ENCODE data around the gene C9orf85. TPM values are rescaled to one million over a fixed set of nuclear protein-coding genes. Genes with fewer than 3 reads are reported as not detected.

C9orf85 gene
- total RNA-seq (2014; rRNA removed; shearing (Covaris generic); ENCODE audit: low replicate concordance): 6.0 and 9.2 TPM in 2 replicates

- Histone ChIP-seq H3K27ac (ENCODE audit: low read length) (peak within 1 kb of the TSS; percentile 58; the same call in 1 of the 2 replicates), H3K4me1 (ENCODE audit: low read length) (peaks cover 40% of the 10 kb centered on the region)
- DNase-seq: peak; percentile 99
These were observed at the start of gene C9orf85, which contains the start of gene ABHD17B for GRCh38 chr9:71911061-71911907. Gene C9orf85 (plus strand): TSS chr9:71911639. CDS start chr9:71911735, 96 bp downstream. Gene ABHD17B (minus strand): TSS chr9:71911193. CDS start chr9:71875080, 36,113 bp downstream.

GRCh38 chr9:71863631-71864030 lies 47.8 kb upstream of the C9orf85 start:
- Histone ChIP-seq H3K27me3 (ENCODE audit: low read length) (no peaks in the 10 kb centered on the region), H3K79me2 (ENCODE audit: low read length) (no peaks in the 10 kb centered on the region), H3K4me1 (ENCODE audit: low read length) (peaks cover 16% of the 10 kb centered on the region), H3K4me3 (ENCODE audit: low read length) (no peak overlapping the region), H3K36me3 (ENCODE audit: insufficient read depth, low read length) (no peaks in the 10 kb centered on the region; the same call in 1 of the 2 replicates), H2AFZ (ENCODE audit: low read length) (no peak overlapping the region), H3K9me3 (ENCODE audit: low read length) (0 out of 2 replicates have a peak, but pooled peaks cover 3% of the 10 kb centered on the region), H3K4me2 (ENCODE audit: low read depth, low read length, poor library complexity, severe bottlenecking) (no peak overlapping the region), H3K9ac (ENCODE audit: low read length) (no peak overlapping the region), H3K27ac (ENCODE audit: low read length) (no peak overlapping the region), H4K20me1 (ENCODE audit: insufficient read depth, low read depth, low read length) (no peaks in the 10 kb centered on the region), H3K9me2 (replicated peaks; ENCODE audit: insufficient read depth, low read length) (no peaks in the 10 kb centered on the region)
- no peak for DNase-seq

More at GRCh38 chr9:71911061-71911907, at the start of gene C9orf85, which contains the start of gene ABHD17B:
- H3K9ac ChIP-seq (ENCODE audit: low read length): peak within 1 kb of the TSS; percentile 86
- H3K4me2 ChIP-seq (ENCODE audit: low read depth, low read length, poor library complexity, severe bottlenecking): peak within 1 kb of the TSS; percentile 92
- H3K4me3 ChIP-seq (ENCODE audit: low read length): peak within 1 kb of the TSS; percentile 91
- H3K27me3 ChIP-seq (ENCODE audit: low read length): no peaks in the 10 kb centered on the region
- H4K20me1 ChIP-seq (ENCODE audit: insufficient read depth, low read depth, low read length): peaks cover 17% of the 10 kb centered on the region
- peaks cover 87% of the 10 kb centered on the region for H3K79me2 ChIP-seq (ENCODE audit: low read length)
- peak within 1 kb of the TSS; percentile 86; the same call in 1 of the 2 replicates for H2AFZ ChIP-seq (ENCODE audit: low read length)
- no peaks in the 10 kb centered on the region for H3K9me2 ChIP-seq (replicated peaks; ENCODE audit: insufficient read depth, low read length)
- no peaks in the 10 kb centered on the region for H3K9me3 ChIP-seq (ENCODE audit: low read length)
- no peaks in the 10 kb centered on the region for H3K36me3 ChIP-seq (ENCODE audit: insufficient read depth, low read length)

- no peak overlapping the region for H3K9ac ChIP-seq (ENCODE audit: low read length)
- no peaks in the 10 kb centered on the region; the same call in 1 of the 2 replicates for H3K36me3 ChIP-seq (ENCODE audit: insufficient read depth, low read length)
- H3K27ac ChIP-seq (ENCODE audit: low read length): no peak overlapping the region
- no peaks in the 10 kb centered on the region for H3K9me2 ChIP-seq (replicated peaks; ENCODE audit: insufficient read depth, low read length)
- no peak overlapping the region for H2AFZ ChIP-seq (ENCODE audit: low read length)
- peaks cover 58% of the 10 kb centered on the region for H3K79me2 ChIP-seq (ENCODE audit: low read length)
- no peaks in the 10 kb centered on the region; the same call in 1 of the 2 replicates for H4K20me1 ChIP-seq (ENCODE audit: insufficient read depth, low read depth, low read length)
- H3K9me3 ChIP-seq (ENCODE audit: low read length): peaks cover 18% of the 10 kb centered on the region
- no peak for DNase-seq
- no peak overlapping the region for H3K4me3 ChIP-seq (ENCODE audit: low read length)
- no peak overlapping the region for H3K4me2 ChIP-seq (ENCODE audit: low read depth, low read length, poor library complexity, severe bottlenecking)
- H3K4me1 ChIP-seq (ENCODE audit: low read length): no peaks in the 10 kb centered on the region
- H3K27me3 ChIP-seq (ENCODE audit: low read length): no peaks in the 10 kb centered on the region
These were observed 36.1 kb upstream of the C9orf85 start for GRCh38 chr9:71875345-71875744.

- H3K4me1 ChIP-seq (ENCODE audit: low read length): no peaks in the 10 kb centered on the region
- peaks cover 62% of the 10 kb centered on the region for H3K79me2 ChIP-seq (ENCODE audit: low read length)
- no peaks in the 10 kb centered on the region for H3K9me2 ChIP-seq (replicated peaks; ENCODE audit: insufficient read depth, low read length)
- H3K9me3 ChIP-seq (ENCODE audit: low read length): peaks cover 21% of the 10 kb centered on the region
- no peaks in the 10 kb centered on the region; the same call in 1 of the 2 replicates for H4K20me1 ChIP-seq (ENCODE audit: insufficient read depth, low read depth, low read length)
- H3K36me3 ChIP-seq (ENCODE audit: insufficient read depth, low read length): no peaks in the 10 kb centered on the region; the same call in 1 of the 2 replicates
- no peak overlapping the region for H3K27ac ChIP-seq (ENCODE audit: low read length)
- no peak overlapping the region for H3K4me2 ChIP-seq (ENCODE audit: low read depth, low read length, poor library complexity, severe bottlenecking)
- H3K27me3 ChIP-seq (ENCODE audit: low read length): no peaks in the 10 kb centered on the region
- H2AFZ ChIP-seq (ENCODE audit: low read length): no peak overlapping the region
- no peak overlapping the region for H3K4me3 ChIP-seq (ENCODE audit: low read length)
- no peak for DNase-seq
- no peak overlapping the region for H3K9ac ChIP-seq (ENCODE audit: low read length)
These were observed 35.3 kb upstream of the C9orf85 start for GRCh38 chr9:71876106-71876505.

- Histone ChIP-seq H3K9me2 (replicated peaks; ENCODE audit: insufficient read depth, low read length) (no peaks in the 10 kb centered on the region), H3K4me1 (ENCODE audit: low read length) (no peaks in the 10 kb centered on the region), H4K20me1 (ENCODE audit: insufficient read depth, low read depth, low read length) (no peaks in the 10 kb centered on the region), H3K36me3 (ENCODE audit: insufficient read depth, low read length) (no peaks in the 10 kb centered on the region; the same call in 1 of the 2 replicates), H3K79me2 (ENCODE audit: low read length) (peaks cover 57% of the 10 kb centered on the region), H3K27me3 (ENCODE audit: low read length) (no peaks in the 10 kb centered on the region), H3K27ac (ENCODE audit: low read length) (no peak overlapping the region), H2AFZ (ENCODE audit: low read length) (no peak overlapping the region), H3K4me3 (ENCODE audit: low read length) (no peak overlapping the region), H3K9me3 (ENCODE audit: low read length) (peaks cover 24% of the 10 kb centered on the region), H3K9ac (ENCODE audit: low read length) (no peak overlapping the region), H3K4me2 (ENCODE audit: low read depth, low read length, poor library complexity, severe bottlenecking) (no peak overlapping the region)
- DNase-seq: no peak
These were observed 34.6 kb upstream of the C9orf85 start for GRCh38 chr9:71876829-71877228.

- Histone ChIP-seq H3K27me3 (ENCODE audit: low read length) (no peaks in the 10 kb centered on the region), H3K79me2 (ENCODE audit: low read length) (peaks cover 61% of the 10 kb centered on the region), H3K4me2 (ENCODE audit: low read depth, low read length, poor library complexity, severe bottlenecking) (no peak overlapping the region), H3K36me3 (ENCODE audit: insufficient read depth, low read length) (no peaks in the 10 kb centered on the region; the same call in 1 of the 2 replicates), H3K9me2 (replicated peaks; ENCODE audit: insufficient read depth, low read length) (no peaks in the 10 kb centered on the region), H3K4me1 (ENCODE audit: low read length) (no peaks in the 10 kb centered on the region), H3K27ac (ENCODE audit: low read length) (no peak overlapping the region), H4K20me1 (ENCODE audit: insufficient read depth, low read depth, low read length) (no peaks in the 10 kb centered on the region), H2AFZ (ENCODE audit: low read length) (no peak overlapping the region), H3K9ac (ENCODE audit: low read length) (no peak overlapping the region), H3K4me3 (ENCODE audit: low read length) (no peak overlapping the region), H3K9me3 (ENCODE audit: low read length) (peaks cover 26% of the 10 kb centered on the region)
- DNase-seq: no peak
These were observed 32.8 kb upstream of the C9orf85 start for GRCh38 chr9:71878327-71879274.

GRCh38 chr9:71879644-71880174 lies 31.7 kb upstream of the C9orf85 start:
- Histone ChIP-seq H3K4me1 (ENCODE audit: low read length) (no peaks in the 10 kb centered on the region), H3K4me2 (ENCODE audit: low read depth, low read length, poor library complexity, severe bottlenecking) (no peak overlapping the region), H3K4me3 (ENCODE audit: low read length) (no peak overlapping the region), H3K9me2 (replicated peaks; ENCODE audit: insufficient read depth, low read length) (no peaks in the 10 kb centered on the region), H2AFZ (ENCODE audit: low read length) (no peak overlapping the region), H3K9me3 (ENCODE audit: low read length) (peaks cover 33% of the 10 kb centered on the region), H3K79me2 (ENCODE audit: low read length) (peaks cover 68% of the 10 kb centered on the region), H3K36me3 (ENCODE audit: insufficient read depth, low read length) (peaks cover 5% of the 10 kb centered on the region), H3K27ac (ENCODE audit: low read length) (no peak overlapping the region), H4K20me1 (ENCODE audit: insufficient read depth, low read depth, low read length) (no peaks in the 10 kb centered on the region), H3K27me3 (ENCODE audit: low read length) (no peaks in the 10 kb centered on the region), H3K9ac (ENCODE audit: low read length) (no peak overlapping the region)
- no peak for DNase-seq

All from Karpas-422 (cell line).